Measurements from ENCODE around the gene DSCAML1.

Gene DSCAML1

GRCh38 chr11:117381481-117382387 lies 415.3 kb downstream of the DSCAML1 start:
- H3K36me3 ChIP-seq (ENCODE audit: control insufficient read depth in 1 of 2, insufficient read depth in 2 of 2, low read length in 2 of 2), result peaks cover 19 to 29% of the 10 kb centered on the region in 2 experiments
- H3K9me3 ChIP-seq (ENCODE audit: insufficient read depth, low read depth, low read length), result peaks cover 2% of the 10 kb centered on the region
- no peak overlapping the region for H2BK12ac ChIP-seq (ENCODE audit: low read length)
- H3K4me2 ChIP-seq (ENCODE audit: low read length), result no peak overlapping the region
- no peak overlapping the region for H2BK120ac ChIP-seq (ENCODE audit: insufficient read depth, low read length, poor library complexity)
- no peak overlapping the region for H3K9ac ChIP-seq (ENCODE audit: low read length)
- no peak overlapping the region for H4K12ac ChIP-seq (ENCODE audit: low read depth, low read length)
- no peak overlapping the region for H3K4ac ChIP-seq (ENCODE audit: low read depth, low read length)
- no peak for DNase-seq
- no peak overlapping the region for H3K4me3 ChIP-seq (ENCODE audit: low read depth, low read length)
- no peak overlapping the region for H2AK5ac ChIP-seq (ENCODE audit: low read length)
- H4K91ac ChIP-seq (ENCODE audit: low read depth, low read length), result no peak overlapping the region
- H2AFZ ChIP-seq (ENCODE audit: insufficient read depth, low read length, poor library complexity), result no peak overlapping the region
- H3K4me1 ChIP-seq (ENCODE audit: control insufficient read depth in 1 of 2, insufficient read depth in 2 of 2, low read length in 2 of 2), result no peaks in the 10 kb centered on the region
- H4K8ac ChIP-seq (ENCODE audit: low read depth, low read length), result no peak overlapping the region
- no peaks in the 10 kb centered on the region for H3K27me3 ChIP-seq (ENCODE audit: insufficient read depth, low read length)
- no peak overlapping the region for H2BK5ac ChIP-seq (ENCODE audit: low read depth, low read length, poor library complexity)
- H3K79me1 ChIP-seq (ENCODE audit: low read length), result no peaks in the 10 kb centered on the region
- no peak overlapping the region for H3K14ac ChIP-seq (ENCODE audit: low read length)
- no peak overlapping the region for H3K18ac ChIP-seq (ENCODE audit: low read length)
- no peak overlapping the region for H3K23ac ChIP-seq (ENCODE audit: low read length)
- H3K27ac ChIP-seq (ENCODE audit: low read depth, low read length), result no peak overlapping the region
- no peaks in the 10 kb centered on the region for H3K79me2 ChIP-seq (ENCODE audit: control insufficient read depth, insufficient read depth, low read length, poor library complexity)
- WGBS (ENCODE audit: extremely low coverage, insufficient coverage, insufficient read length), result no CpG with 5 or more reads among the region's 9 CpGs

GRCh38 chr11:117380676-117381075 lies 416.3 kb downstream of the DSCAML1 start:
- H3K27me3 ChIP-seq (ENCODE audit: insufficient read depth, low read length), result no peaks in the 10 kb centered on the region
- no peak overlapping the region for H4K8ac ChIP-seq (ENCODE audit: low read depth, low read length)
- H3K23ac ChIP-seq (ENCODE audit: low read length), result no peak overlapping the region
- no peak overlapping the region for H2BK12ac ChIP-seq (ENCODE audit: low read length)
- no peak overlapping the region for H3K4me2 ChIP-seq (ENCODE audit: low read length)
- H3K4ac ChIP-seq (ENCODE audit: low read depth, low read length), result no peak overlapping the region
- no peaks in the 10 kb centered on the region for H3K79me2 ChIP-seq (ENCODE audit: control insufficient read depth, insufficient read depth, low read length, poor library complexity)
- H3K4me3 ChIP-seq (ENCODE audit: low read depth, low read length), result no peak overlapping the region
- peaks cover 19 to 29% of the 10 kb centered on the region in 2 experiments for H3K36me3 ChIP-seq (ENCODE audit: control insufficient read depth in 1 of 2, insufficient read depth in 2 of 2, low read length in 2 of 2)
- no peak overlapping the region for H3K14ac ChIP-seq (ENCODE audit: low read length)
- H4K12ac ChIP-seq (ENCODE audit: low read depth, low read length), result no peak overlapping the region
- no peak overlapping the region for H2AK5ac ChIP-seq (ENCODE audit: low read length)
- no CpG with 5 or more reads among the region's 4 CpGs for WGBS (ENCODE audit: extremely low coverage, insufficient coverage, insufficient read length)
- H3K4me1 ChIP-seq (ENCODE audit: control insufficient read depth in 1 of 2, insufficient read depth in 2 of 2, low read length in 2 of 2), result no peaks in the 10 kb centered on the region
- H2AFZ ChIP-seq (ENCODE audit: insufficient read depth, low read length, poor library complexity), result no peak overlapping the region
- H3K9me3 ChIP-seq (ENCODE audit: insufficient read depth, low read depth, low read length), result peaks cover 2% of the 10 kb centered on the region
- H2BK5ac ChIP-seq (ENCODE audit: low read depth, low read length, poor library complexity), result no peak overlapping the region
- no peak overlapping the region for H4K91ac ChIP-seq (ENCODE audit: low read depth, low read length)
- H3K18ac ChIP-seq (ENCODE audit: low read length), result no peak overlapping the region
- DNase-seq, result no peak
- no peak overlapping the region for H3K9ac ChIP-seq (ENCODE audit: low read length)
- H3K27ac ChIP-seq (ENCODE audit: low read depth, low read length), result no peak overlapping the region
- no peaks in the 10 kb centered on the region for H3K79me1 ChIP-seq (ENCODE audit: low read length)
- H2BK120ac ChIP-seq (ENCODE audit: insufficient read depth, low read length, poor library complexity), result no peak overlapping the region

DNA sequence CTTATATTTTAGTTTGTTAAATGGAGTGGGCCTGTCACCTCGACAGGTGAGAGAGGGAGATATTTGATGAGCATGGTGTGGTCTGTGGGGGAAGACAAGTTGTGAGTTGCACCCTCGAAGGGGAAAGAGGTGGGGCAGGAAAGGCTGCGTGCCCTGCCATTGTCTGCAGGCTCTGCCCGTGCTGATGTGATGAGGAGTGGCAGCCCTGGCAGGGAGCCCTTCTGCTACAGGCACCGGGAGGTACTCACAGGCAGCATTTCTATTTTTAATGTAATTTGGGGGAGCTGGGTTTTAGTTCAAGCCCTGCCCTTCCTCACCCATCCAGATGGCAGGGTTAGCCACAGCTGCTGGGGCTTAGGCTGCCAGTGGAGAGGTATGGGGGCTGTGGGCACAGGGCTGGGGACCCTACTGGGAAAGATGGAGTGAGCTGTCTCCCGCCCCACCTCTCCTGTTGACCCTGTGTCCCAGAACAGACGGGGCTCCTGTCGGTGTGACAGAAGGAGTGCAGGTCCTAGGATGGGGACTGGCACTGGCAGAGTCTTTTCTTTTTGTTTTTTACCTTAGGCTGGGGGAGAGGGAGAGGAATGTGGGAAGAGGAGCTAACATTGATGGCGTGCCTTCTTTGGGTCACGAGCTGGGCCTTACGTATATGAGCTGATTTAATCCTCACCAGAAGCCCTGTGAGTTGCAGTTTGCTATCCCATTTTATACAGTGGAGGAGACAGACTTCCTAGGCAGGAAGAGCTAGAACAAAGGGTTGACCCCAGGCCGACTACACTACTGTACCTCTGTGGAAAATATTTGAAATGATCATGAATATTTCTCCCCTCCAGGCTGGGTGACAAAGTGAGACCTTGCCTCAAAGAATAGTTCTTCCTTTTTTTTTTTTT lies 417.8 kb downstream of the DSCAML1 start:
- no peak overlapping the region for H3K4ac ChIP-seq (ENCODE audit: low read depth, low read length)

More for the DNA sequence above, 417.8 kb downstream of the DSCAML1 start:
- H3K14ac ChIP-seq (ENCODE audit: low read length), result no peak overlapping the region
- no peak overlapping the region for H3K23ac ChIP-seq (ENCODE audit: low read length)
- no peak overlapping the region for H2AFZ ChIP-seq (ENCODE audit: insufficient read depth, low read length, poor library complexity)
- peaks cover 2% of the 10 kb centered on the region for H3K9me3 ChIP-seq (ENCODE audit: insufficient read depth, low read depth, low read length)
- no peak overlapping the region for H3K27ac ChIP-seq (ENCODE audit: low read depth, low read length)
- H2BK5ac ChIP-seq (ENCODE audit: low read depth, low read length, poor library complexity), result no peak overlapping the region
- H3K79me1 ChIP-seq (ENCODE audit: low read length), result no peaks in the 10 kb centered on the region
- no peak overlapping the region for H3K18ac ChIP-seq (ENCODE audit: low read length)
- H2AK5ac ChIP-seq (ENCODE audit: low read length), result no peak overlapping the region
- H3K79me2 ChIP-seq (ENCODE audit: control insufficient read depth, insufficient read depth, low read length, poor library complexity), result no peaks in the 10 kb centered on the region
- no peak overlapping the region for H2BK120ac ChIP-seq (ENCODE audit: insufficient read depth, low read length, poor library complexity)
- H3K4me2 ChIP-seq (ENCODE audit: low read length), result no peak overlapping the region
- H3K36me3 ChIP-seq (ENCODE audit: control insufficient read depth in 1 of 2, insufficient read depth in 2 of 2, low read length in 2 of 2), result peaks cover 17 to 33% of the 10 kb centered on the region in 2 experiments
- no peak overlapping the region for H4K12ac ChIP-seq (ENCODE audit: low read depth, low read length)
- H4K91ac ChIP-seq (ENCODE audit: low read depth, low read length), result no peak overlapping the region
- H4K8ac ChIP-seq (ENCODE audit: low read depth, low read length), result no peak overlapping the region
- H3K27me3 ChIP-seq (ENCODE audit: insufficient read depth, low read length), result no peaks in the 10 kb centered on the region
- H3K4me1 ChIP-seq (ENCODE audit: control insufficient read depth in 1 of 2, insufficient read depth in 2 of 2, low read length in 2 of 2), result no peaks in the 10 kb centered on the region
- no peak overlapping the region for H3K4me3 ChIP-seq (ENCODE audit: low read depth, low read length)
- WGBS (ENCODE audit: extremely low coverage, insufficient coverage, insufficient read length), result no CpG with 5 or more reads among the region's 12 CpGs
- H3K9ac ChIP-seq (ENCODE audit: low read length), result no peak overlapping the region
- no peak overlapping the region for H2BK12ac ChIP-seq (ENCODE audit: low read length)
- no peak for DNase-seq
